HG03439 (cell line): Measurements from ENCODE around the gene CD82.
"Not testable (repeated sequence)": the region's sequence is repeated elsewhere in the genome, so short reads cannot be mapped to it uniquely, and the experiment has no call there.

ENCODE experiments used
- ATAC-seq: cut with Tn5 transposase; IDR thresholded peaks from one replicate; pipeline ENCODE4 v1.9.1; 2021; ENCODE audit warnings: mild to moderate bottlenecking, moderate library complexity; ENCODE audit not compliant: unreplicated experiment

Gene CD82

GRCh38 chr11:44628730-44629700 is 63.6 kb downstream of the CD82 start:
- no peak for ATAC-seq

- no peak for ATAC-seq
These were observed 64.4 kb downstream of the CD82 start for GRCh38 chr11:44629732-44630345.

DNA sequence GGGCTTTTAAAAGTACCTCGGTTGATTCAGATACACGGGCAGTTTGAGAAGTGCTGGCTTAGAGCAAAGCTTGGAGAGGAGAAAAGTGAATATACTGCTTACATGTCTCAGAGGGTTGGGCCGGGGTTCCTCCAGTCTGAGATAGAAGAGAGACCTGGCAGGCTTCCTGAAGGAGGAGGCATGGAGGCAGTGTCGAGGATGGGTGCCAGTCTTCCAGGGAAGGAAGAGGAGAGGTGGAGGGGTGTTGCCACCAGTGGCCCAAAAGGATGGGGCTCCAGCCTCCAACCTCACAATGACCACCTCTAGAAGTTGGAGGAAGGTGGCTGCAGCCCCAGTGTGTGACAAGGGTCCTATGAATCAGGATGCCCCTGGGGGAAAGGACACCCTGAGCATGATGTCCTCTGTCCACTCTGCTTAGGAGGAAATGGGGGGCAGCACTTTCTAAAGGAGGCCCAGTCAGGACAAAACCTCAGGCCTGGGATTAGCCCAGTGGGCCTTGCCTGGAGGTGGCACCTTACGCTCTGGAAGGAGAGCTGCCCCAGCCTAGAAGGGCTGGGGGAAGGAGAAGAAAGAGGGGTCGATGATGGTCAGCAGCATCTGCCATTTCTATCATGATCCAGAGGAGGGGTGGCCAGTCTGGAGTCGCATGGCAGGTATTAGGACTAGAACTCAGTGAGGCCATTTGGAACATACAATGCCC is 65.2 kb downstream of the CD82 start:
- ATAC-seq: no peak

DNA sequence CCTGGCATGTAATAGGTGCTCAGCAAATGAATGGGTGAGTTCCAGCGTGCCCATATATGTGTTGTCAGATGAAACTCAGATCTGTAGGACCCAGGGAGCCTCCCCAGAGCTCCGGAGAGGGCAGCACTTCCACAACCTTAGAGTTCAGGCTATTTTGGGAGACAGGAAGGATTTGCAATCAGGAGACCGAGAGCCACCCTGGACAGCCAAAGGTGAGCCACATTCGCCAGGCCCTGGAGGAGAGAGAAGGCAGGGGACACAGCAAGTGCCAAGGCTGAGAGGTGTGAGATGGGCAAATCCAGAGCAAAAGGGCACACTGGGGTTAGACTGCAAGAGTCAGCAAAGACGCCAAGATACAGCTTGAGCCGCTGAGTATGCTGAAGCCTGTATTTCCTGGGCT is 66.4 kb downstream of the CD82 start:
- no peak for ATAC-seq

DNA sequence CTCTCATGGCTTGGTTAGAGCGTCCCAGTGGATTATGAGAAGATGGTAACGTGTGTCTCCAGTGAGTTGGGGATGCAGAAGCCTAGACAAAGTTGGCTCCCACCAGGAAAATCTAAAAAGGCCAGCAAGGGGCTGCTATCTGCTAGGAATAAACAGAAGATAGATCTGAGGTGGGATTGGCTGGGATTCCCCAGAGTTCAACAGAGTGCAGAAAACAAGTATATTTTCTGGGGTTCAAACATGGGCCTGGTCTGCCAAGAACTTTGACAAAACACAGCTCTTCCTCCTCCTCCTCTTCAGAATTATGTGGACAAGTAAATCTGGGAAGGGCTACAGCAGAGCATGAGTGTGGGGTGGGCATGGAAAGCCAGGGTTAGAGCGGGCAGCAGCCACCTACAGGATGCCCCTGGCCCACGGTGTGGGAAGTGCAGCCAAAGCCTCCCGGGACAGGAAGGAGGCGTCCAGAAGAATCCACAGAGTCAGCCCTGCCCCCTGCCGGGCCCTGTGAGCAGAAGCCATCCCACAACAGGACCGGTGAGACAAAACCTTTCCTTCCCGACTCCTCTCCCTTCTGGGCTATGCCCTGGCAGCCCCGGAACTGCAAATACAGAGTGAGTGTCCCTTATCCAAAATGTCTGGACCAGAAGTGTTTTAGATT is 67.1 kb downstream of the CD82 start:
- no peak for ATAC-seq

DNA sequence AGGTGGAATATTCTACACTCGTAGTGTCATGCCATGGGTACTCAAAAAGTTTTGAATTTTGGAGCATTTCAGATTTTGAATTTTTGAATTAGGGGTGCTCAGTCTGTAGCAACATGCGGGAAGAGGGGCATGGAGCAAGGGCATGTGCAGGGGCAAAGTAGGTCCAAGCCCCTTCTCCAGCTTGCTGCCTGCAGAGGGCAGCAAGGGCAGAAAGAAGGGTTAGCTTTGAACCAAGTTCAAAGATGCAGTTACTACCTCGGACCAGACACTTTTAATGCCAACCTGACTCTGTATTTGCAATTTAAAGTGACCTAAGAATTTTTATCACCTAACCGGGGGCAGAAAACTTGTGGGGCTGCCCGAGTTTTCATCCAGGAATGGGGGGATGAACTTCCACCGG is 68.2 kb downstream of the CD82 start:
- ATAC-seq: no peak

DNA sequence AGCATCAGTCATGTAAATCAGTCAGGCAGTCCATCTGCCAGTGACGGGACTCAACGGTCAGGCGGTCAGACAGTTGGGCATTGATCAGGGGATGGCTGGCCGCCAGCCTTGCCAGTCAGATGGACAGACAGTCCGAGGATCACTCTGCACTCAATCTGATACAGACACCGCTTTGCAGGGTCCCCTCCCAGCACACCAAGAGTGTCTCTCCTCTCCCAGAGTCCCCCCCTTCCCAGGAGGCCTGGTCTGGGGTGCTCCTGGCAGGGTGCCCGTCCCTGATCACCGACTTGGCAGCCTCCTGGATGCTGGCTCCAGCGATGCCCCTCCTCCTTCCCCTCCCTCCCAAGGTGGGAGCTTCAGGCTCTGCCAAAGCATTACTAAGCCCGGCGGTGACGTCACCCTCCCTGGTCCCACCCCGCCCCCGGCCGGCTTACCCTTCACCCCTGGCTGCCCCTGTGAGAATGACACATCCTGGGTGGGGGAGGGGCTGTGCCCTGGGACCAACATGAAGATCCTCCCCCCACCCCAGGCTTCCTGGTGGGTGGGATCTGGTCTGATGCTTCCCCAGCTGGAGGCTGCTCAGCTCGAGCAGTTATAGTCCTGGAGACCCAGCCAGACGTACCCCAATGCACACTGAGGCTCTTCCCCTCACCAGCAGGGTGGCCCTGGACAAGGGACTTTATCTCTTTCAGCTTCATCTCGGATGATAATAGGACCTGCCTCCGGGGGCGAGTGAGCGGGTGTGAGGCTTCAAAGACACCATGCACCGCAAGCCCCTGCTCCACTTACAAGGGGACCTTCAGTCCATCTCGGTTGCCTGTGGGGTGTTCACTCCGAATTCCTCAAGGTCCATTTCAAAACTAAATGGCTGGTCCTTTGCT is 69.2 kb downstream of the CD82 start:
- no peak for ATAC-seq

DNA sequence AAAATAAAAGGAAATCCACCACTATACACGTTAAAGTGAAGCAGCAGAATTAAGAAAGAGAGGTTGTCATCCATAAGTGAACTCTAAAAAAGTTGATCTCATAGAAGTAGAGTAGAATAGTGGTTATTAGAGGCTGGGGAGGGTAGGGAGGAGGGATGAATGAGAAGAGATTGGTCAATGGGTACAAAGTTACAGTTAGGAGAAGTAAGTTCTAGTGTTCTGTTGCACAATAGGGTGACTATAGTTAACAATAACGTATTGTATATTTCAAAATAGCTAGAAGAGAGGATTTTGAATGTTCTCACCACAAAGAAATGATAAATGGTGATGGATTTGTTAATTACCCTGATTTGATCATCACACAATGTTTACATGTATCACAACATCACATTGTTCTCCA is 72.0 kb downstream of the CD82 start:
- ATAC-seq: no peak

DNA sequence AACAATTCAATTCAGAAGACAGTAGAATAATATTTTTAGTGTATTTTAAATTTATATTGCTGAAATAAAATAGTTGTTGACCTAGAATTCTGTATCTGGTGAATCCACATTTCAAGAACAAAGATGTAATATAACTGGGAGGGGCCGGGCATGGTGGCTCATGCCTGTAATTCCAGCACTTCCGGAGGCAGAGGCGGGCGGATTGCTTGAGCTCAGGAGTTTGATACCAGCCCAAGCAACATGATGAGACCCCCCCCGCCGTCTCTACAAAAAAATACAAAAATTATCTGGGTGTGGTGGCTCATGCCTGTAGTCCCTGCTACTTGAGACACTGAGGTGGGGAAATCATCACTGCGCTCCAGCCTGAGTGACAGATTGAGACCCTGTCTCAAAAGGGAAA is 72.6 kb downstream of the CD82 start:
- ATAC-seq: no peak

- no peak for ATAC-seq
These were observed 77.8 kb downstream of the CD82 start for GRCh38 chr11:44643217-44643616.

DNA sequence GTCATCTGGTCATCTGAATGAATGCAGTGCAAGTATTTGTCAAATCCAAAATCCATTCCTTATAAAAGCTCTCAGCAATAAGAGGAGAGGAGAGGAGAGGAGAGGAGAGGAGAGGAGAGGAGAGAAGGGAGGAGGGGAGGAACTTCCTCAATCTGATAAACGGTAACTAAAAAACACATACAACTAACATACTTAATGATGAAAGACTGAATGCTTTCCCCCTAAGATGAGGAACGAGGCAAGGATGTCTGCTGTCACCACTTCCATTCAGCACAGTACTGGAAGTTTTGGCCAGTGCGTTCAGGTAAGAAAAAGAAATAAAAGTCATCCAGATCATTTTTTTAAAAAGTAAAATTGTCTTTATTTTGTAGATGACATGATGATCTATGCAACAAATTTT is 80.4 kb downstream of the CD82 start:
- no peak for ATAC-seq

DNA sequence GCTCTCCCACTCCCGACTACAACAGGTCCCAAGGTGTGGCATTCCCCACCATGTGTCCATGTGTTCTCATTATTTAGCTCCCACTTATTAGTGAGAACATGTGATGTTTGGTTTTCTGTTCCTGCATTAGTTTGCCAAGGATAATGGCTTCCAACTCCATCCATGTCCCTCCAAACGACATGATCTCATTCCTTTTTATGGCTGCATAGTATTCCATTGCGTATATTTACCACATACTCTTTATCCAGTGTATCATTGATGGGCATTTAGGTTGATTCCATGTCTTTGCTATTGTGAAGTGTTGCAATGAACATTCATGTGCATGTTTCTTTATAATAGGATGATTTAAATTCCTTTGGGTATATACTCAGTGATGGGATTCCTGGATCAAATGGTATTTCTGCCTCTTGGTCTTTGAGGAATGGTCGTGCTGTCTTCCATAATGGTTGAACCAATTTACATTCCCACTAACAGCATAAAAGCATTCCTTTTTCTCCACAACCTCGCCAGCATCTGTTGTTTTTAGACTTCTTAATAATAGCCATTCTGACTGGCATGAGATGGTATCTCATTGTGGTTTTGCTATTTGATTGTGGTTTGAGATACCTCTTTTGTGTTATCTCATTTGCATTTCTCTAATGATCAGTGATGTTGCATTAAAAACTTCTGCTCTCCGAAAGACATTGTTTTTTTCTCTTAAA is 81.9 kb downstream of the CD82 start:
- not testable (repeated sequence) for ATAC-seq

DNA sequence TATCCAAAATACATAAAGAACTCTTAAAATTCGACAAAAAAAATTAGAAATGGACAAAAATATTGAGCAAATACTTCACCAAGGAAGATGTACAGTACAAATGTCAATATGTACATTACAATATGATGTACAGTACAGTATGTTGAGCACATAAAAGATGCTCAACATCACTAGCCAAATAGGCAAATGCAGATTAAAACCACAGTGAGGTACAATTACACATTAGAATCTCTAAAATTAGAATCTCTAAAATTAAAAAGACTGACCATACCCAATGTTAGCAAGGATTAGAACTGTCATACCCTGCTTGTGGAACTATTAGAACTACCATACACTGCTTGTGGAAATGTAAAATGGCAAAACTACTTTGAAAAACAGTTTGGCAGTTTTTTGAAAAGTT is 82.6 kb downstream of the CD82 start:
- ATAC-seq: no peak

GRCh38 chr11:44651535-44652155 is 86.2 kb downstream of the CD82 start:
- no peak for ATAC-seq

- ATAC-seq: no peak
These were observed 87.6 kb downstream of the CD82 start for GRCh38 chr11:44652901-44653644.

DNA sequence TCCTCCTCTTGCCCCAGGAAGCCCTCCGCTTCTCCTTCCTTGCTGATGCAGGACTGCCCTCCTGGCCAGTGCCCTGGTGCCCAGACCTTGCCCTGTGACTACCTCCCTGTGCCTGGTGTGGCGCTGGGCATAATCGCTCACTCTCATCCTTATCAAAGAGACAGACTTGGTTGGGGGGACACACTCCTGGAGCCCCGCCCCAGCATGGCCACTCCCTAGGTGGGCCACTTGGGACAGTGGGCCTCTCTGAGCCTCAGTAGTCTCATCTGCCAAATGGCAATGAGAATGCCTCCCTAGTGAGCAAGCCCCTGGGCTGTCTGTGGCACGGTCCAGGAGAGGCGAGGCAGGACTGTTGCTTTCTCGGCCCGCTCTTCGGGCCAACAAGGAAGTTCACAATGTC is 88.6 kb downstream of the CD82 start:
- no peak for ATAC-seq

GRCh38 chr11:44654596-44654995 is 89.1 kb downstream of the CD82 start:
- ATAC-seq: no peak

- ATAC-seq: no peak
These were observed 92.5 kb downstream of the CD82 start for GRCh38 chr11:44657836-44658505.
